ENCODE measurements around the gene RDH13.
"Not testable (repeated sequence)": the region's sequence is repeated elsewhere in the genome, so short reads cannot be mapped to it uniquely, and the experiment has no call there.

Gene RDH13, protein sequence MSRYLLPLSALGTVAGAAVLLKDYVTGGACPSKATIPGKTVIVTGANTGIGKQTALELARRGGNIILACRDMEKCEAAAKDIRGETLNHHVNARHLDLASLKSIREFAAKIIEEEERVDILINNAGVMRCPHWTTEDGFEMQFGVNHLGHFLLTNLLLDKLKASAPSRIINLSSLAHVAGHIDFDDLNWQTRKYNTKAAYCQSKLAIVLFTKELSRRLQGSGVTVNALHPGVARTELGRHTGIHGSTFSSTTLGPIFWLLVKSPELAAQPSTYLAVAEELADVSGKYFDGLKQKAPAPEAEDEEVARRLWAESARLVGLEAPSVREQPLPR

DNA sequence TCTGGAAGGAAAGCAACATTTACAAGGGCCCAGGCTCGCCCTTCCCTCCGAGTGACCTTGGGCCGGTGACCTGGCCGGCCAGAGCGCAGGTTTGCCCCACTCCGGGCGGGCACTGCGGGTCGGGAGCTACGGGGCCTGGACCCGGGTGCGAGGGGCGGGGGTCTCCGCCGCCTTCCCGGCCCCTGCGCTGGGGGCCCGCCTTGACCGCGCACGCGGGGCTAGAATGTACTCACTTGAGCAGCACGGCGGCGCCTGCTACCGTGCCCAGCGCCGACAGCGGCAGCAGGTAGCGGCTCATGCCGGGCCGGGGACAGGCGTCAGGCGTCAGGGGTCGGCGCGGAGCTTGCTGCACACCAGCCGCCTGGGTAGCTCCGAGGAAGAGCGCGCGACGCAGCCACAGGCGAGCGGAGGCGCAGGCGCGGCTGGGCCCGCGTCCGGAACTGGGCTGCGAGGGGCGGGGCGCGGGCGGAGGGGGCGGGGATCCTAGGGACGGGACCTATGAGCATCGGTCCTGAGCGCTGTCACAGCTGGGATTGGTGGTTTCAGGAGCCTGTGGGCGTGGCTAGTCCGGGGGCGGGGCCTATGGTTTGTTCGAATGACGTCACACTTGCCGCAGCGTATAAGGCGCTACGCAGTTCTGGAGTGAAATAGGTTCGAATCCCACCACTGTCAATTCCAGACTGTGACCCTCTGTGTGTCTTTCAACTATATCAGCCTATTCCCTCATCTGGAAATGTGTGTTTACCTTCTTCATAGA lies at the start of gene RDH13:
RDH13 (minus strand) TSS at position 414 of the 757 bp plus-strand sequence; CDS start at position 298, 116 bp downstream.
- no peak for DNase-seq (ENCODE audit: low read depth, low spot score)

DNA sequence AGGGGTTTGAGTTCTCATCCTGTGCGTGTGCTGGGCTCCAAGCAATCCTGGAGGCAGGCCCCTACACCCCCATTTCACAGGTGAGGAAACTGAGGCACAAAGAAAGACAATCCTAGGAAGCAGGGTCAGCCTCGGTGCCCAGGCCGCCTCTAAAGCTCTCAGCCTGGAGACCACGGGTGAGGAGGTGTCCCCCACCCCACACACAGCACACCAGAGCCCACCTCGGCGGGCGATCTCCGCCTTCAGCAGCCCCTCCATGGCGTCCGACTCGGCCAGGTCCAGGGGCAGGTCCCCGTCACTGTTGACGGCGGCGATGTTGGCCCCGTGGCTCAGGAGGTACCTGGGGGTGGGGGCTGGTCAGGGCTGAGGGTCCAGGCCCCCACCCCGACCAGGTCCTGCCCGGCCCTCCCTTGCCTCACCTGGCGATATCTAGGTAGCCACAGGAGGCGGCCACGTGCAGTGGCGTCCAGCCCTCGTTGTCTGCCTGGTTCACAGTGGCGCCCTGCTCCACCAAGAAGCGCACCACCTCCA lies 49.4 kb upstream of the RDH13 start:
- DNase-seq (ENCODE audit: low read depth, low spot score), result no peak

DNA sequence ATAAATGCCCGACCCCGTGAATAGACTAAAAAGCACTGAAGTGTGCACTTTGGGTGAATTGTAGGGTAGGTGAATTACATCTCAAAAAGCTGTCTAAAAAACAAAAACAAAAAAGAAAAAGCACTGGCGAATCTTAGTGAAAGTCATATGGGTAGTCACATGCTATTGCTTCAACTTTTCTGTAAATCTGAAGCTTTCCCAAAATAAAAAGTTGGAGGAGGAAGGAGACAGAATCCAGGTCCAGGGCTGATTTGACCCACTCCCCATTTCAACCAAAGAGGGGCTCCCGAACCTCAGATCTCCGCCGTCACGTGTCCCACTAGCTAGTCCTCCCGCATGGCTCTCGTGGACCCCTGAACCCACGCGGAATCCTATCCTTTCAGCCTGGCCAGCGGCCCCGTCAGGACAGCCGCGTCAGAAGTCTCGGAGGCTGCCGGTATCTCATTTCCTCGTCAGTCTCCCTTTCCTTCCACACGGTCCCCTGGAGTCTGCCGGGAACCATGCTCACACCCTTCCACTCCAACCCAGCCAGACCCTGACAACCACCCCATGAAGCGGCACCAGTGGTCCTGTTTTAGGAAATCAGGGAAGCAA lies 48.4 kb upstream of the RDH13 start:
- no peak for DNase-seq (ENCODE audit: low read depth, low spot score)

DNA sequence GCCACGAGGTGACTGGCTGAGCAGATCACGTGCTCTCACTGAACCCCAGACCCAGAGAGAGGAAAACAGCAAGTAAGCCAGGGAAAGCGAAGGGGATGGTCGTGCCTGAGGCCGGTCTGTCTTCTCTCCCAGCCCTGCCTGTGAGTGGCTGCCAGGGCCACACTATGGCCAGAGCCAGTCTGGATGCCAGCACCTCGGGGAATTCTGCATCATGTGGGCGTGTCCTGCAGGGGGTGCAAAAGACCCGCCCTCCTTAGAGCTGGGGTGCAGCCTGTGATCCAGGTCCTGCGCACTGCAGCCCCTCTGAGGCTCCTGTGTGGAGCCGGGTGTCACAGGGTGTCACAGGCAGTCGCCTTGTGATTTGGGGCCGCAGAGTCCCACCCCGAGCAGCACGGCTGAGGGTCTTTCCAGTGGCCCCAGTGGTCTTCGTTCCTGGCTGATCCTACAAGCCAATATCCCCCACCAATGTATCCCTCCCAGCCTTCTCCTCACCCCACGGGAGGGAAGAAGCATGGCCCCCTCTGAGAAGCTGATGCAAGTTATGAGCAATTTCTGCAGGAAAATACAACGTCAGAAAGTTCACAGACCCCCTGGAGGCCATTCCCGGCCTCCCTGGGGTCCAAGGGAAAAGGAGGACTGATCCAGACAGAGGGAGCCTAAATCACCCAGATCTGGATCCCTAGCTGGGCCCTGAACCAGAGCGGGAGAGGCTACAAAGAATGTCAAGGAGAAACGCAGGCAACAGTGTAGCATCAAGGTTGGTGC lies 46.8 kb upstream of the RDH13 start:
- no peak for DNase-seq (ENCODE audit: low read depth, low spot score)

DNA sequence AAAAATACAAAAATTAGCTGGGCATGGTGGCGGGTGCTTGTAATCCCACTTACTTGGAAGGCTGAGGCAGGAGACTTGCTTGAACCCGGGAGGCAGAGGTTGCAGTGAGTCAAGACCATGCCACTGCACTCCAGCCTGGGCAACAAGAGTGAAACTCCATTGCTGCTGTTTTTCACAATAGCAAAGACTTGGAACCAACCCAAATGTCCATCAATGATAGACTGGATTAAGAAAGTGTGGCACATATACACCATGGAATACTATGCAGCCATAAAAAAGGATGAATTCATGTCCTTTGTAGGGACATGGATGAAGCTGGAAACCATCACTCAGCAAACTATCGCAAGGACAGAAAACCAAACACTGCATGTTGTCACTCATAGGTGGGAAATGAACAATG lies 44.3 kb upstream of the RDH13 start:
- not testable (repeated sequence) for DNase-seq (ENCODE audit: low read depth, low spot score)

DNA sequence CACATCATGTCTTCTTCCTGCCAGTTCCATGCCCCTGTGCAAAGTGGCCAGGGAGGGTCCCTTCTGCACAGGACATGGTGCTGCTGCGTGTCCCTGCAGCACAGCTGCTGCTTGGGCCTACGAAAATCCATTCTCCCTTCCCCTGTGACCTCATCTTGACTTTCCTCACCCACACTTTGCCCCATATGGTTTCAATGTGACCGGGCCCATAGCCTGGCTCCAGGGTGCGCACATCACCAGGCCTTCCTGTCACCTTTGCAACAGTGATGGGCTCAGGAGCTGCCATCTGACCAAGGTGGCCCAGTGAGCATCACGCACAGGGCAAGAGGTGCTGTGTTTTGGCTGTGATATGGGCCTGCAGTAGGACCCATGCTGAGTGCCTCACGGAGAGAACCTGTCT lies 43.6 kb upstream of the RDH13 start:
- DNase-seq (ENCODE audit: low read depth, low spot score), result no peak

DNA sequence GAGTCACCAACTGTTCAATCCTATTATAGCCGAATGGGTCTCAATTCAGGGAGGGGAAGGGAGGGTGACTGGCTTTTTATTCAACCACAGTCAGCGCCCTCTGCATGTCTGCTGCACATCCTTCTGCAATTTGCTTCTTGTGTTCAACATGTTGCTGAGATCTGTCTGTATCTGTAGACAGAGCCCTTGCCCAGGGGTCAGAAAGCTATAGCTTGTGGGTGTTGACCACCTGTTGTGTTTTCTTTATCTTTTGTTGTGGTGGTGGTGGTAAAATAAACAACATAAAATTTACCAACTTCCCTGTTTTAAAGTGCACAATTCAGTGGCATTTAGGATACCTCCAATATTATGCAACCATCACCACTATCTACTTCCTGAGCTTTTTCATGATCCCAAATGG lies 42.3 kb upstream of the RDH13 start:
- no peak for DNase-seq (ENCODE audit: low read depth, low spot score)

DNA sequence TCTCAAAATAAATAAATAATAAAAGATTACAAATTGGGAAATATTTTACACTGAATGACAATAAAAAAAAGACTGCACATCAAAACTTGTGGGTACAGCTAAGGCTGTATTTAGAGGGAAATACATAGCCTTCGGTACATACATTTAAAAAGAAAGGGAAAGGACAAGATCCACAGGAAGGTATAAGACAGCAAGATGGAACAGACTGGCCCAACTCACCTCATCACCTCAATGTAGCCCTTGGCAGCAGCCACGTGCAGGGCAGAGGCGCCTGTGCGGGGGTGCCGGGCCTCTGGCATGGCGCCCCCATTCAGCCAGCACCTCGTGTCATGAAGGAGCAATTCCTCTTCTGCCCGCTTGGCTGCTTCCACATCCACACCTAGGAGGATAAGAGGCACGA lies 40.2 kb upstream of the RDH13 start:
- no peak for DNase-seq (ENCODE audit: low read depth, low spot score)

DNA sequence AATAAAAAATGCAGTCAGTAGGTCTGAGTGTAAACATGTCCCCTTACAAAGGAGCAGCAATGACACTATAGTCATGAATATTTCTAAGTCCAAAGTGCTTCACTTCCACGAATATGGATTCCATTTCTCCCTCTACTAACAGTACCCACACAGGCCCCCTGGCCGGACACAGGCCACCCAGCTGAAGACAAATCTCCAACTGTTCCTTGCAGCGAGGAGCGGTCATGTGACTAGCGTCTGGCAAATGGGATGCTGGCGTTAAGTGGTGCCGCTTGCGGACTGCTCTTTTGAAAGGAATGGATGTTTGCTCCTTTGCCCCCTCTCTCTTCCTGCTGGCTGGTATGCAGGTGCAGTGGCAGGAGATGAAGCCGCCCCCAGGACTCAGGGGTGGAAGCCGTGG lies 38.3 kb upstream of the RDH13 start:
- no peak for DNase-seq (ENCODE audit: low read depth, low spot score)

DNA sequence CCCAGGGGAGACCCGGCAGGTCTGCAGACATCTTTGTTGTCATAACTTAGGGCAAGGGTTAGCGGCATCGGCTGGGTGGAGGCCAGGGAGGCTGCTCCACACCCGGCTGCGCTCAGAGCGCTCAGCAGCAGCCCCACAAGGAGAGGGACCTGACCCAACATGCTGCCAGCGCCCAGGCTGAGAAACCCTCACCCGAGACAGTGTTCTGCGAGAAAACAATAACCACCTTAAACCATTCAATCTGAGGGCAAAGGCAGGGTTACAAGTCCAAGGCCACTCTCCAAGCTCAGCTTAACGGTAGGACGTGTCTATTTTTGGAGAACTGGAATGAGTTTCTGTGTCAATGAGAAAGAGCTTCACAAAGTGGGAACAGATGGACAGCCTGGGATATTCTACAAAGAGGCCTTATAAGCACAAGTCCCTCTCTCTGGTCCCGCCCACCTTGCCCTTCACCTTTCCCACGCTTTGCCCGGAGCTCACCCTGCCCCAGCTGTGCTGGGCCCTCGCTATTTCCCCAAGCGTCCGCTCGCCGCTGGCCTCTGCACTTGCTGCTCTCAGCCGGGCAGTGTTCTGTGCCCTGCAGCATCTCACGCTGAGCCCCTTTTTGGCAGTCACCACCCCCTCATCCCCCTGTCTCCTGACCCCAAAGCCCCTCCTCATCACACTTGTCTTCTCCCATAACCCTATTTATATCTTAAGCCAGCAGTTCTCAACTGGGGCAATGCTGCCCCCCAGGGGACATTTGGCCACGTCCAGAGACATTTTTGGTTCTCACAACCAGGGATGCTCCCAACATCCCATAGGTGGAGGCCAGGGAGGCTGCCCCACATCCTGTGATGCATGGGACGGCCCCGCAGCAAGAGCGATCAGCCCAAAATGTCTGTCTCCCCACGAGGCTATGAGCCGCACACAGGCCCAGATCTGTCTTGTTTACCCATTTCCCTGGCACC lies 36.9 kb upstream of the RDH13 start:
- DNase-seq (ENCODE audit: low read depth, low spot score), result no peak

DNA sequence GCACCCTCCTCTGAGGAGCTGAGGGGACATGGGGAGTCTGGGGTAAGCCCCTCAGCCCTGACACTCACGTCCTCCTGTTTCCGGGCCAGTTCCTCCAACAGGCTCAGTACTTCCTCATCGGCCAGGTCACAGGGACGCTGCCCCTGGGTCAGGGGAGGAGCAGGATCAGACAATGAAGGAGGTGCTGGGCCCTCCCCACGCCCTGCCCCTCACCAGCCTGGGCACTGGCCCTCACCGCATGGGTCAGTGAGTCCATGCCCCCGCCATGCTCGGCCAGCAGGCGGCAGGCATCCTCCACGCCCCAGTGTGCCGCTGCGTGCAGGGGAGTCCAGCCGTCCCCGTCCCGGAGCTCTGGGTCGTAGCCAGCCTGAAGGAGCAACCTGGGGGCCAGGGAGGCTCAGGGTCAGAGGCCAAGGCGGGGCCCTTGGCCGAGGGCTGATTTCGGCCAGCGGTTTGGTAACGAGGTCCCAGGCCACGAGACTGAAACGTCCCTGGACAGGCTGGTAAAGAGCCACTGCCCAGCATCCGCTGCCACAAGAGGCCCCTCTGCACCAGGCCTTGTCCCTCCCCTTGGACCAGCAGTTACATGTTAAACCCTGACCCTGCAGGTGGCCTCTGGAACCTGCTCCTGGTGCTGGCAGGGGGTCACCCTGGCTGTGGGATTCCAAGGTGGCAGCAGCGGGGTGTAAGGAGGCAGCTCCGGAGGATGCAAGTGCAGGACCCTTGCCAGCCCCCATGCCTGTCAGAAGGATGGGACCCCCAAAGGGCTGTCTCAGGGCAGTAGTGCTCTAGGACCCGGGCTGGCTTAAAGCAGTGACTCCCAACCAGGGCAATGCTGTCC lies 36.0 kb upstream of the RDH13 start:
- DNase-seq (ENCODE audit: low read depth, low spot score), result no peak

DNA sequence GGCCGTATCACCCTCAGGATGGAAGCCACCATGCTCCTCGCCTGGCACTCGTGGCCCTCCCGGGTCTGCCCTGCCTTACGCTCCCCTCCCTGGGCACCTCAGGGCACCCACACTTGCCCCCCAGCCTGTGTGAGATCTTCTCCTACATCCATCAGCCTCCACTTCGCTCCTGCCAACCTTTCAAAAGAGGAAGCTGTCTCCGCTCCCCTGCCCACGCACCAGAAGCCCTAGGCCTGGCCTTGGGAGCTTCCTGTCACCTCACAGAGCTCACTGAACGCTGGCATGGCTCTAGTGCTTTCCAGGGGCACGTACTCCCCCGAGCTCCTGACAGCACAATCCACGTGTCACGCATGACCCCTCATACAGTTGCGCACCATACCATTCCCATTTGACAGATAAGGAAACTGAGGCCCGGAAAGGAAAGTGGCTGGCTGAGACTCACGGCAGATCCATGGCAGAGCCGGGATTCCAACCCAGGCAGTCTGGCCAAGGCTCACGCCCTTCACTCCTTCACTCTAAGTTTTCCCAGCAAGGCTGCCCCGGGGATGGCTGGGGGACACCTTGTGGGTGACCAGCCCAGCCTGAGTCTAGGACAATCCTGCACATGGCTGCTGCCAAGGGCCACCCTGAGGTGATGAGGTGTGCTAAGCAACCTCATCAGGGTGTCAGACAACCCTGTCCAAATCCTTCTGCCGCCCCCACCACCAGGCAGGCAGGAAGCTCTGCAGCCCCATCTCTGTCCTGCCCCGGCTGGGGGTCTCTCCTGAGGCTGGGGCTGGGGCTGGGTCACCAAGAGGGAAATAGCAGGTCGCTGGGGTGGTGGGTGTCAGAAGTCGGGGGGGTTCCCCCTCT lies 35.1 kb upstream of the RDH13 start:
- no peak for DNase-seq (ENCODE audit: low read depth, low spot score)

DNA sequence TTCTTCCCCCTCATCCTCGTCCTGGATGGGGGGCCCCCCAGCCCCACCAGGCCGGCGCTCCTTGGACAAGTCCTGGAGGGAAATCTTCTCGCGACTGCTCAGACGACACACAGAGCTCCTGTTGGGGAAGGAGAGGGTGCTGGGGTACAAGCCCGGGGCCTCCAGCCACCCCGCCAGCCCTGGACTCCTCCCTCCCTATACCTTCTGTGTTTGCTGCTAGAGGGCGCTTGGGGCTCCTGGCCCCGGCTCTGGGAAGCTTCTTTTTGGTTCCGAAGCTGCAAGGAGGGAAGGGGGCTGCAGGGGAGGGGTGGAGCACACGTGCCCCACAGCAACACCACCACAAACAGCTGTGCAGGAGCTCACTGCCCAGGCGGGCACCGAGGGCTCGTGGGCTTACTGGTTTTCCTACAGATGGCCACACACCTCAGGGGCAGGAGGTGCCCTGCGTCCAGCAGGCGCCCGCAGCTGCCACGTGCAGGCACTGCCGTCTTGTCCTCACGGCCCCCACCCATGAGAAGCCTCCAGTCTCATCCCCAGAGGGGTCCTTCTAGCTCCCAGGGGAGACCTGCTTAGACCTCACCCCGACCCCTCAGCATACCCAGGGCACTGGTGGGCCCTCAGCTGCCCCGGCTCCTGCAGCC lies 33.2 kb upstream of the RDH13 start:
- no peak for DNase-seq (ENCODE audit: low read depth, low spot score)

DNA sequence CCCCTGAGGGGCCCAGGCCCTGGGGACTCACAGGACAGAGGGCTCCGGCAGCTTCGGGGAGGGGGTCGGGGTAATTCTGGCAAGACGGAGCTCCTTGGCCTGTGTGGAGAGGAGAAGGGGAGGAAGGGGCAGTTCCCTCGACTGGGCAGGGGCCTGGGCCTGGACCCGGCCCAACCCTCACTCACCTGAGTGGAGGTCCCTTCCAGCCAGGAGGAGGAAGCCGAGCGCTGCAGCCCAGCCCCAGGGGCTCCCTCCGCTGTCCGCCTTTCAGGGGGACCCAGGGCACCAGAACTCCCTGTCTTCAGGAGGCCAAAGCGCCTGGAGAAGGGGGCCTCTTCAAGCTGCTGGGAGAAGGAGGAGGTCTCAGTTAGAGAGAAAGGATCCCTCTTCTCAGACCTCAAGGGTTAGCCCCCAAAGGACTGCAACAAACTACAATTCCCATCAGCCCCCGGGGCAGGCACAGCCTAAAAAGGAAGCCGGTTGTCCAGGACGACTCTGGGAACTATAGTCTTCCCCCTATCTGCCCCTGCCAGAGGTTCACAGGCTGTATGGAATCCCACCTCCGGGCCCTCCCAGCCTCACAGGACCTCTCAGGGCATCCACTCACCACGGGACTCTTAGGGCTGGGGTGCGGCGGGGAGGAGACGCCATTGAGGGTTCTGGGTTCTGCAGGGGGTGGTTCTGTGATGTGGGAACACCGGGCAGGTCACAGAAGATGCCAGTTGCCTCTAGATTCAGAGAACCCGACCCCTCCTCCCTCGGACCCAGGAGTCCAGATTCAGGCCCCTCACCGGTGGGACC lies 32.5 kb upstream of the RDH13 start:
- DNase-seq (ENCODE audit: low read depth, low spot score), result no peak

DNA sequence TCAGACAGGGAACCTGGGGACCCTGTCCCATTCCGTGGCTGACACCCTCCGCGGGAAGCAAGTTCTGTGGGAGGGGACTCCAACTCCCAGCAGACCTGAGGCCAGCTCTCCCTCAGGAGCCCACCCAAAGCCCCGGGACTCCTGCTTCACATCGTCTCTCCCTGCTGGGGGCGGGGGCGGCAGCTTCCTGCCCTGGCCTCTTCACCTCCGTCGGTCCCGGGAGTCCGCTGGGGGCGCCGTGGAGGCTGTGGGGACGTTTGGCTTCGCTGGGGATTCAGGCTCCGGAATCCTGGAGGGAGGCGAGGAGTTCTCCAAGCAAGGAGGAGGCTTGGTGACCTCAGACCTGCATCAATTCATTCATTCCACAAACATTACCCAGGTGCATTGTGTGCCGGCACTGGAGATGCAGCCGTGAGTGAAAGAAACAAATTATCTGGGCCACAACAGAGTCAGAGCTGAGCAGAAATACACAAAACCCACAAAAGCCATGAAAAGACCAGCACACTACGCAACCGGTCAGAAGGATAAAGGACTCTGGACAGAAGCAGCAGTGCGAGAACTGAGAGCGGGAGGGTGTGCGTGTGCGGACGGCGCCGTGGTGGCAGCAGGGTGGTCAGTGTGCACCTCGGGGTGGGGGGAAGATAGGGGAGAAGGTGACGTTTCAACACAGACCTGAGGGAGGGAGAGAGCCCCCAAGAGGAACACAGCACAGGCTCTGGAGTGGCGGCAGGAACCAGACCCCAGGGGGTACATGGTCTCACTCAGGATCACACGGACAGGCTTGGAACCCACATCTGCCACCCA lies 31.7 kb upstream of the RDH13 start:
- no peak for DNase-seq (ENCODE audit: low read depth, low spot score)

DNA sequence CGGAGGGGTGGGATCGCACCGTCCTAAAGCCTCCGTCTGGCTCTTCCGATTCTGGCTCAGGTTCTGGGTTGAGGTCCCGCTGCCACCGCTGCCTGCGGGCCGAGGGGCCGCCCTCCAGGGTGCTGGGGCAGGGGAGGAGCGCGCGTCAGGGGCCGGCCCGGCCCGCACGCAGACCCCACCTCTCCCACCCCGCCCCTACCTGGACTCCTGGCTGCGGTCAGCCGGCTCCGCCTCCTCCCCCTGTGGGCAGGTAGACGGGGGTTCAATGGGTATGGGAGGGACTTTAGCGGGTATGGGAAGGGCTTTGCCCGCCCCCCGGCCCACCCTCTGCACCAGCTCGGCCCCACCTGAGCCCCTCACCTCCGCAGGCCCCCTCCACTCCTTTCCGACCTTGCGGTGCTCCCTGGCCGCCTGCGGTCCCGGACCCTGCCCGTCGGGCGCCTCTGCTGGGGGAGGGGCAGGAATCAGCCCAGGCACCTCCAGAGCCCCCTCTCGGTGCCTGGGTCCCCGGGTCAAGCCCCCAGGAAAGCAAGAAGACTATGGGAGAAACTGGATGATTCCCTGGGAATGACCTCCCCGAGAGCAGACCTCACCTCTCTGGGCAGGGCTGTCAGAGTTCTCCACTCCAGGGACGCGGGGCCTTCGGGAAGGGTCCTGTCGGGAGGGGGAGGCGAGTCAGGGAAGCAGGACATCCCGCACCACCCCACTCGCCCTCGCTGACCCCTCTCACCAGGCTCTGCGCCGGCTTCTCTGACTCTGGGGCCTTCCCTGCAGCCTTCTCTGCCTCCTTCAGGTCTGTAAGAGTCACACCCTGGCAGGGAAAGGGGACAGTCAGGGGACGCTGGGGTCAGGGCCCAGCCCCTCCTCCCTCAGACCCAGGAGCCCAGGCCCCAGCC lies 29.7 kb upstream of the RDH13 start:
- no peak for DNase-seq (ENCODE audit: low read depth, low spot score)

Measured in iPS DF 19.7 (cell line).